HCT116 (cell line): ENCODE data around the gene NEK7.

ENCODE experiments used
- EZH2phosphoT487 ChIP-seq: fragments of 200-600 bp; IDR thresholded peaks from 2 replicates; pipeline ENCODE4 v1.6.1; 2018; ENCODE audit warnings: antibody characterized with exemption, borderline replicate concordance
- MAX ChIP-seq: IDR thresholded peaks from 2 replicates; pipeline ENCODE4 v1.6.1; 2012
- POLR2A ChIP-seq: IDR thresholded peaks from 2 replicates; pipeline ENCODE4 v1.7.0; 2011; ENCODE audit warnings: borderline replicate concordance; ENCODE audit not compliant: insufficient read depth, insufficient read length; ENCODE audit errors: extremely low read depth
- RAD21 ChIP-seq: IDR thresholded peaks from 2 replicates; pipeline ENCODE4 v1.6.1; 2012; ENCODE audit warnings: low read depth, mild to moderate bottlenecking
- SIN3A ChIP-seq: IDR thresholded peaks from 2 replicates; pipeline ENCODE4 v1.6.1; 2012; ENCODE audit warnings: low read depth
- YY1 ChIP-seq: IDR thresholded peaks from 2 replicates; pipeline ENCODE4 v1.6.1; 2011; ENCODE audit warnings: low read length, low read depth, moderate library complexity, mild to moderate bottlenecking; ENCODE audit not compliant: insufficient replicate concordance; ENCODE audit errors: extremely low read depth
- TF ChIP-seq, protein P1 (sequence below), 3 experiments: fragments of 200-600 bp in 1 of 3; sonication (generic) in 1 of 3; IDR thresholded peaks in 2 of 3; conservative IDR thresholded peaks in 1 of 3; 2 replicates each; pipeline ENCODE4 v1.5.1; 2012 to 2017; ENCODE audit warnings: low read depth in 2 of 3, low read length in 2 of 3, antibody characterized with exemption in 1 of 3, borderline replicate concordance in 1 of 3, control low read depth in 1 of 3, mild to moderate bottlenecking in 1 of 3, mixed read lengths in 1 of 3, mixed run types in 1 of 3, moderate library complexity in 1 of 3; ENCODE audit not compliant: insufficient read depth in 1 of 3

GRCh38 chr1:198254521-198254920 is 97.7 kb downstream of the NEK7 start:
- TF ChIP-seq MAX = no peak
- TF ChIP-seq POLR2A = no peak
- TF ChIP-seq, protein P1, sequence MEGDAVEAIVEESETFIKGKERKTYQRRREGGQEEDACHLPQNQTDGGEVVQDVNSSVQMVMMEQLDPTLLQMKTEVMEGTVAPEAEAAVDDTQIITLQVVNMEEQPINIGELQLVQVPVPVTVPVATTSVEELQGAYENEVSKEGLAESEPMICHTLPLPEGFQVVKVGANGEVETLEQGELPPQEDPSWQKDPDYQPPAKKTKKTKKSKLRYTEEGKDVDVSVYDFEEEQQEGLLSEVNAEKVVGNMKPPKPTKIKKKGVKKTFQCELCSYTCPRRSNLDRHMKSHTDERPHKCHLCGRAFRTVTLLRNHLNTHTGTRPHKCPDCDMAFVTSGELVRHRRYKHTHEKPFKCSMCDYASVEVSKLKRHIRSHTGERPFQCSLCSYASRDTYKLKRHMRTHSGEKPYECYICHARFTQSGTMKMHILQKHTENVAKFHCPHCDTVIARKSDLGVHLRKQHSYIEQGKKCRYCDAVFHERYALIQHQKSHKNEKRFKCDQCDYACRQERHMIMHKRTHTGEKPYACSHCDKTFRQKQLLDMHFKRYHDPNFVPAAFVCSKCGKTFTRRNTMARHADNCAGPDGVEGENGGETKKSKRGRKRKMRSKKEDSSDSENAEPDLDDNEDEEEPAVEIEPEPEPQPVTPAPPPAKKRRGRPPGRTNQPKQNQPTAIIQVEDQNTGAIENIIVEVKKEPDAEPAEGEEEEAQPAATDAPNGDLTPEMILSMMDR (IDR thresholded peaks at IDR 0.05 in 2 of 3, conservative IDR thresholded peaks at IDR 0.05 in 1 of 3; ENCODE audit: borderline replicate concordance in 1 of 3, insufficient read depth in 1 of 3, low read depth in 2 of 3, low read length in 2 of 3) = 0 out of 6 replicates have a peak, but pooled peaks of 2 of the 3 experiments have one; percentile 15 to 18
- no peak for TF ChIP-seq SIN3A
- no peak for TF ChIP-seq YY1
- no peak for TF ChIP-seq RAD21
- no peak for TF ChIP-seq EZH2phosphoT487
